ENCODE results near the gene MAP2K7.

Gene MAP2K7

GRCh38 chr19:7908742-7909461 lies 5.2 kb downstream of the MAP2K7 start:
- Histone ChIP-seq H3K27me3 (ENCODE audit: insufficient read depth, low read length, poor library complexity, severe bottlenecking) (no peaks in the 10 kb centered on the region), H3K4me1 (ENCODE audit: insufficient read depth, low read length, poor library complexity, severe bottlenecking) (peaks cover 19% of the 10 kb centered on the region), H3F3A (ENCODE audit: low read depth) (no peaks in the 10 kb centered on the region), H3K9me3 (ENCODE audit: insufficient read depth, low read depth, low read length) (no peaks in the 10 kb centered on the region), H3K4me2 (ENCODE audit: low read depth, low read length, poor library complexity, severe bottlenecking) (peak overlapping the region; percentile 50), H3K4me3 (ENCODE audit: low read length, poor library complexity, severe bottlenecking) (peak overlapping the region; percentile 13), H3K9me2 (replicated peaks; ENCODE audit: low read depth, low read length) (no peaks in the 10 kb centered on the region), H3K79me2 (ENCODE audit: insufficient read depth, low read length) (peaks cover 46% of the 10 kb centered on the region), H3K36me3 (ENCODE audit: insufficient read depth, low read length) (peaks cover 20% of the 10 kb centered on the region; the same call in 1 of the 2 replicates), H4K20me1 (ENCODE audit: insufficient read depth, low read length, poor library complexity, severe bottlenecking) (peaks cover 39% of the 10 kb centered on the region), H2AFZ (ENCODE audit: low read length) (no peak overlapping the region), H3K9ac (ENCODE audit: low read depth, low read length, poor library complexity, severe bottlenecking) (no peak overlapping the region)
- no peak for TF ChIP-seq CTCF (conservative IDR thresholded peaks at IDR 0.05; ENCODE audit: low read length)
- TF ChIP-seq EZH2phosphoT487 (IDR thresholded peaks at IDR 0.05; ENCODE audit: borderline replicate concordance): no peak

GRCh38 chr19:7909471-7910067 lies 5.9 kb downstream of the MAP2K7 start:
- H4K20me1 ChIP-seq (ENCODE audit: insufficient read depth, low read length, poor library complexity, severe bottlenecking): peaks cover 33% of the 10 kb centered on the region
- no peak overlapping the region for H2AFZ ChIP-seq (ENCODE audit: low read length)
- H3K4me2 ChIP-seq (ENCODE audit: low read depth, low read length, poor library complexity, severe bottlenecking): no peak overlapping the region
- H3K27me3 ChIP-seq (ENCODE audit: insufficient read depth, low read length, poor library complexity, severe bottlenecking): no peaks in the 10 kb centered on the region
- peaks cover 20% of the 10 kb centered on the region; the same call in 1 of the 2 replicates for H3K36me3 ChIP-seq (ENCODE audit: insufficient read depth, low read length)
- TF ChIP-seq CTCF (conservative IDR thresholded peaks at IDR 0.05; ENCODE audit: low read length) (no peak), EZH2phosphoT487 (IDR thresholded peaks at IDR 0.05; ENCODE audit: borderline replicate concordance) (no peak)
- H3K9me3 ChIP-seq (ENCODE audit: insufficient read depth, low read depth, low read length): no peaks in the 10 kb centered on the region
- no peaks in the 10 kb centered on the region for H3K9me2 ChIP-seq (replicated peaks; ENCODE audit: low read depth, low read length)
- H3F3A ChIP-seq (ENCODE audit: low read depth): no peaks in the 10 kb centered on the region
- H3K4me3 ChIP-seq (ENCODE audit: low read length, poor library complexity, severe bottlenecking): no peak overlapping the region
- H3K4me1 ChIP-seq (ENCODE audit: insufficient read depth, low read length, poor library complexity, severe bottlenecking): peaks cover 18% of the 10 kb centered on the region
- H3K79me2 ChIP-seq (ENCODE audit: insufficient read depth, low read length): peaks cover 40% of the 10 kb centered on the region
- no peak overlapping the region for H3K9ac ChIP-seq (ENCODE audit: low read depth, low read length, poor library complexity, severe bottlenecking)

- peaks cover 20% of the 10 kb centered on the region; the same call in 1 of the 2 replicates for H3K36me3 ChIP-seq (ENCODE audit: insufficient read depth, low read length)
- peaks cover 23% of the 10 kb centered on the region for H4K20me1 ChIP-seq (ENCODE audit: insufficient read depth, low read length, poor library complexity, severe bottlenecking)
- no peak overlapping the region for H2AFZ ChIP-seq (ENCODE audit: low read length)
- H3K4me1 ChIP-seq (ENCODE audit: insufficient read depth, low read length, poor library complexity, severe bottlenecking): peaks cover 8% of the 10 kb centered on the region
- H3K9me3 ChIP-seq (ENCODE audit: insufficient read depth, low read depth, low read length): no peaks in the 10 kb centered on the region
- TF ChIP-seq CTCF (conservative IDR thresholded peaks at IDR 0.05; ENCODE audit: low read length) (no peak), EZH2phosphoT487 (IDR thresholded peaks at IDR 0.05; ENCODE audit: borderline replicate concordance) (no peak)
- no peaks in the 10 kb centered on the region for H3F3A ChIP-seq (ENCODE audit: low read depth)
- no peak overlapping the region for H3K9ac ChIP-seq (ENCODE audit: low read depth, low read length, poor library complexity, severe bottlenecking)
- no peaks in the 10 kb centered on the region for H3K27me3 ChIP-seq (ENCODE audit: insufficient read depth, low read length, poor library complexity, severe bottlenecking)
- no peaks in the 10 kb centered on the region for H3K9me2 ChIP-seq (replicated peaks; ENCODE audit: low read depth, low read length)
- peaks cover 30% of the 10 kb centered on the region for H3K79me2 ChIP-seq (ENCODE audit: insufficient read depth, low read length)
- H3K4me3 ChIP-seq (ENCODE audit: low read length, poor library complexity, severe bottlenecking): no peak overlapping the region
- no peak overlapping the region for H3K4me2 ChIP-seq (ENCODE audit: low read depth, low read length, poor library complexity, severe bottlenecking)
These were observed 6.9 kb downstream of the MAP2K7 start for GRCh38 chr19:7910321-7911161.

Data from Loucy (cell line).